GM21717 (cell line): ENCODE results near the gene NMBR.
"Not testable (repeated sequence)": the region's sequence is repeated elsewhere in the genome, so short reads cannot be mapped to it uniquely, and the experiment has no call there.

Experiments
- ATAC-seq: cut with Tn5 transposase; IDR thresholded peaks from one replicate; pipeline ENCODE4 v1.9.1; 2021; ENCODE audit warnings: mild to moderate bottlenecking, moderate library complexity; ENCODE audit not compliant: unreplicated experiment

The NMBR gene

DNA sequence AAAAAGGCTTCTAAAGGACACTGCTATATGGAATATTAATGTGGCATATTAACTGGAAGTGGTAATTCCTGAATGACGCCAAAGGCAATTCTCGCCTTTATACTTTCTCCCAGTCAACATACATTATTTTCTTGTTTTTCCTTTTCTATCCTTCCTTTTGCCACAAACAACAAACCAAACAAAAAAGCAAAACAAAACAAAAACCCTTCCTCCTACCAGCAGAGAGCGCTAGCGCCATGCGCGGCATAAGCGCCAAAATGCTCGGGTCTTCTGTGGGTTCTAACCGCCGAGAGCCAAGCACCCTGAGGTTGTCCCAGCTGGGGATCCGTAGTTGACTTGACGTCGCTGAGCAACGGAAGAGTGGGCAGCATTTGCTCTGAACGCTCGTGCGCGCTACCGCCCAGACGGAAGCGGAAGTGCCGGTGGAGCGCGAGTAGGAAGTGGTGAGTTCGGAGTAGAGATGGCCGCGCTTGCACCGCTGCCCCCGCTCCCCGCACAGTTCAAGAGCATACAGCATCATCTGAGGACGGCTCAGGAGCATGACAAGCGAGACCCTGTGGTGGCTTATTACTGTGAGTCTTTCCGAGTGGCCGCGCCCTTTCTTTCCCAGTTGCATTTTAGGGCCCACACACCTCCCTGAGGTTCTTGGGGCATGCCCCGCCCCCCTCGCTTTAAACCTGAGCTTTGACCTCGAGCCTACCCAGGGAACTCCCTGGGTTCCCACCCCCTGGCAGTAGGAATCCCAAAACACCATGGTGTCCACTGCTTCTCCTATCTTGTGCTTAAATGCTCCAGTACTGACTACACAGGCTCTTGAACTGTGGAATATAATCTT lies at the start of gene NMBR, which contains the start of gene VTA1:
TSS of gene NMBR (minus strand) at position 295 of the 835 bp plus-strand sequence. CDS start 58,464 bp downstream, outside the sequence.
TSS of gene VTA1 (plus strand) at position 436 of the 835 bp plus-strand sequence. CDS start at position 461, 25 bp downstream.
- ATAC-seq: peak; percentile 99

DNA sequence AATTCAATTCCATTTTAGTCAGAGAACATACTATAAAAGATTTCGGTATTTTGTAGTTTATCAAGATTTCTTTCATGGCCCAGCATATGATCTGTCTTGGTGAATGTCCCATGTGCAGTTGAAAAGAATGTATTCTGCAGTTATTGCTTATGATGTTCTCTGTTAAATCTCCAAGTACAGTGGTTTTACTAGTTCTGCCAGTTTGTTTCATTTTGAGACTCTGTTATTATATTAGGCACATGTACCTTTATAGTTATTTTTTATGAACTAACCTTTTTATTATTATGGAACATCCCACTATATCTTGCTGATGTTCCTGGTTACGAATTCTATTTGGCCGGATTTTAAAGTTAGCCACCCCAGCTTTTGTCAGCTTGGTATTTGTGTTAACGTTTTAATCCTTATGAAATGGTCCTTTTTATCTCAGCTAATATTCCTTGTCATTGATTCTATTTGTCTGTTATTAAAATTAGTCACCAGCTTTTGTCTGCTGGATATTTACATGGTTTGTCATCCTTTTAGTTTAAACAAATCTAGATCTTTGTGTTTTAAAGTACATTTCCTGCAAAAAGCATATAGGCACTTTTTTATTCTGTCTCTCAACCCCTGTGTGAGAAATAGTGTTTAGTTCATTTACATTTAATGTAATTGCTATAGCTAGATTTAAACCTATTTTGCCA lies 49.1 kb upstream of the NMBR start:
- no peak for ATAC-seq

DNA sequence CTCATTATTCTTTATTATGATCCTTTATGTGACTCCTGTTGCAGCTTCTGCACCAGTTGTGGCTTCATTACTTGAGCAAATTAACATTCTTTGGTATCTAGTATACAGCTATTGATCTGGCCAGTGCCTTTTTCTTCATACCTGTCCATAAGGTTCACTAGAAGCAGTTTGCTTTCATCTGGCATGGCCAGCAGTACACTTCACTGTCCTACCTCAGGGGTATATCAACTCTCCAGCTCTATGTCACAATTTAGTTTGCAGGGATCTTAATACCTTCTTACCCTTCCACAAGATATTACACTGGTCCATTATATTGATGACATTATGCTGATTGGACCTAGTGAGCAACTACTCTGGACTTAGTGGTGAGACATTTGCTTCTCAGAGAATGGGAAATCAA lies 46.7 kb upstream of the NMBR start:
- no peak for ATAC-seq

DNA sequence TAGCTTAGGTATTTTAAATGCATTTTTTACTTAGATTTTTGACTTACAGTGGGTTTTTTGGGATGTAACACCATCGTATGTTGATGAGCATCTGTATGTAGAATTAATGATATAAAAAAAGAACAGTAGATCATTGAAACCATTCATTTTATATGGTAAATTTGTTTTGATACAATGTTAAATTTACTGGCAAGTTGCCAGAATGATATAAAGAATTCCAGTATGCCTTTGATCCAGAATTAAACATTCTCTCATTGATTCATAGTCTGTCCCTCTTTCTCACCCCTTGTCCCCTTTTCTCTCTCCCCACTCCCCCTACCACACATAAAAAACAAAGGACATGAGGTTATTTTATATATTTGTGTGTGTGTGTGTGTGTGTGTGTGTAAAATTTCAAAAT lies 45.4 kb upstream of the NMBR start:
- ATAC-seq: no peak

DNA sequence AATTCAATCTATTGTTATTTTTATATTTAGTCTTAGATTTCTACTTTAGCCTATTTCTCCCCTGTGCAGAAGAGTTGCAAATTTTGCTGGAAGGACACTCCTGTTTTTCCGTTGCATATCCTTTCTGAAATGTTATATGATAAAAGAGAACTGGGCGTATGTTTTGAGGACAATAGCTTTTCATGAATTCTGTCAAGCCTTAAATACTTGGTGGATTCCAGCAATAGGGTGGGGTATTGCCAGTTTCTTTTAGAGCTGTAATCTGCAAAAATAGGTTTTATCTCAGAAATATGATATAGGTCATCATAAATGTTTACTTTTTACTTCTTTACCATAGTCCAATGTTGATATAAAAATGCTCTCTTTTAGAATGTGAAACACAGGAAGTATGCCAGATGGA lies 42.1 kb upstream of the NMBR start:
- ATAC-seq: no peak

DNA sequence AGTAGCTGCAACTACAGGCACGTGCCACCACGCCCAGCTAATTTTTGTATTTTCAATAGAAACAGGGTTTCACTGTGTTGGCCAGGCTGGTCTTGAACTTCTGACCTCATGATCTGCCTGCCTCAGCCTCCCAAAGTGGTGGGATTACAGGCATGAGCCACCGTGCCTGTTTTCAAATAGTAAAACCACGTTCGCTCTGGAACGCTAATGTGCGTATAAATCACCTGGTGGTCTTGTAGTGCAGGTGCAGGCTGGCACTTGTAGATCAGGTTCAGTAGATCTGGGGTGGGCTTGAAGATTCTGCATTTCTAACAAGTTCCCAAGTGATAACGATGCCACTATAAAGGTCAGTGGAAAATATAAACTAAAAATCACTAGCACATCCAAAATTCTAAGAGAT lies 41.4 kb upstream of the NMBR start:
- not testable (repeated sequence) for ATAC-seq

DNA sequence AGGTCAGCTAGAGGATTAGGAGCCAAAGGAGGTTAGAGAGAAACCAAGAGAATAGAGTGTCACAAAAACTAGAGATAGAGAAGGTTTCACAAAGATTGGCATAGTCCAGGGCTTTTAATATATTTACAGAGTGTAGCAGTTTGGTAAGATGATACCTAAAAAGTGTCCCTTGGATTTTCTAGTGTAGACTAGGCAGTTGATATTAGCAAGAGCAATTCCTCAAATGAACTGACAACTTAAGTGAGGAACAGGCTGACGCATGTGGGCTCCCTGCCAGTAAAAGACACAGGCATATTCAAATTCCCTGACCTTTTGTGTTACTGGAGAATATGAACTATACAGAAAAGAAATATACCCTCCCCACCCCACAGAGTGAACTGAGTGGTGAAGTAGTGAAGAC lies 40.3 kb upstream of the NMBR start:
- no peak for ATAC-seq

DNA sequence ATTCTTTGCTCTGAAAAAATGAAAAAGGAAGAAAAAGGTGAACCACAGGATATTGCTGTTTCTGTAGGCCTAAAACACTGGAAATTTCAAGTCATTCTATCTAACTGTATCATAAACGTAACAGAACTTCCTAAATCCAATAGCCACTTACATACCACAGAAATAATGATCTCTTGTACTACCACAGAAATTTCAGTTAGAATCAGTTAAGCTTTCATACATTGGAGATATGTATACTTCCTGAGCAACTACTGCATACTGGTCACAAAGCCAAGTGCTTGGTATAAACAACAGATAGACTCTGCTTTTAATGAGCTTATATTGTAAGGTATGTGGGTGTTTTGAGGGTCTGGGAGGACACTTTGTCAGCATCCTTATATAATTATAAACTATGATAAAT lies 38.7 kb upstream of the NMBR start:
- ATAC-seq: no peak

DNA sequence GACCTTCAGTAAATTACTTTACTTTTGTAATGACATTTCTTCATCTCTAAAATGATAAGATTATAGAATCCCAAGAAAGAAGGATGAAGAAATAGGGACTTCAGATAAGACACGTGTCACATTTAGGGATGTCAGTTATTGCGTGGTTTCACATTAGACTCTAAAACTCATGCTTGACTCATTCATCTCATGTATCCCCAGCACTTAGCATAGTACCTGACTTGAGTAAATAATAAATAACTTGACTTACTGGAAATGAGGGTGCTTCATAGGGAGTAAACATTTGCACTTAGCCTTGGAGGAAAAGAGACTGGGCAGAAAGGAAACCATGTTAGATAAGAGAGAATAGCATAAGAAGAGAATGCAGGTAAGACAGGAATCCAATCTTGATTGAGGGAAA lies 37.4 kb upstream of the NMBR start:
- ATAC-seq: no peak

DNA sequence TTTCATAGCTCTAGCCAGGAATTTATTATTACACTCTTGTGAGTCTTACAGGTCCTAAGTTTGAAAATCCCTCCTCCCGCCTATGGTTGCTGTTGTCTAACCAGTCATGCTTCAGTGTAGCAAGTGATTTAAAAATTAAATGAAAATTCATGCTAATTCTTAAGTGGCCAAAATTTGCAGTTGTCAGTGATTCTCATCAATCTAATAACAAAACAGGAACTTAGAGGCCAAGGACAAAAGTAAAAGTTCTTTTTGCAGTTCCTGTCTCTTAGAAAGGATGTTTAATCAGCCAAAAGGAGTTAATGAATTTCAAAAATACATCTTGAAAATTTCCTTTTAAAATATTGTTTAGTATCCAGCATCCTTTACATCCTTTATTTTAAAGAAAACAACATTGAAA lies 36.4 kb upstream of the NMBR start:
- no peak for ATAC-seq

DNA sequence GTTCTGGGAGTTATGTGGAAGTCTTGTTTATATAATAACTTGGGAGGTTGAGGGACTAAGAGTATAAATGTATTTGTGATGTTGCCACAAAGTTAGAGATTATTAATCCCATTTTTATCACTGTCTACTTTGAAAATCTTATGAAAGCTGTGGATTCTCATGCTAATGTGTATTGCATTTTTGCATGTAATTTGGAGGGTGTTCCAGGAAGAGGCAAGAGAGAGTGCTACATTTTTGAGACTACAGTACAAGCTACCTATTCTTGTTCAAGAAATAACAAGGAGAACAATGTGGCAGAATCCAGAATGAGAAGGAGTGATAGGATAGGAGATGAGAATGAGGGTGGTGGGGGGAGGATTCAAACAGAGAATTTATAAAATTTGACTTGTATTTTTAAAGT lies 35.1 kb upstream of the NMBR start:
- no peak for ATAC-seq

DNA sequence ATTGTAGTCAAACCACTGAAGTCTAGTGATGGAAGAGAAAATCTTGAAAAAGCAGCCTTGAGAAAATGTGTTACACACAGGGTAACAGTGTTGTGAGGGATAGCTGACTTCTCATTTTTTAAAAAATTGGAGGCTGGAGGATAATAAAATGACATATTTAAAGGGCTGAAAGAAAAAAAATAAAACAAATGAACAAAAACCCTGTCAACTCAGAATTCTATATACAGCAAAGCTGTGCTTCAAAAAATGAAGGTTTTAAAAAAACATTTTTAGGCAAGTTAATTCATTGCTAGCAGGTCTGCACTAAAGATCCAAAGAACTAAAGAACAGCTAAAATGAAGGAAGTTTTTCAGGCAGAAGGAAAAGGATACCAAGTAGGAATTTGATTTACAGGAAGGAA lies 31.2 kb upstream of the NMBR start:
- ATAC-seq: no peak

DNA sequence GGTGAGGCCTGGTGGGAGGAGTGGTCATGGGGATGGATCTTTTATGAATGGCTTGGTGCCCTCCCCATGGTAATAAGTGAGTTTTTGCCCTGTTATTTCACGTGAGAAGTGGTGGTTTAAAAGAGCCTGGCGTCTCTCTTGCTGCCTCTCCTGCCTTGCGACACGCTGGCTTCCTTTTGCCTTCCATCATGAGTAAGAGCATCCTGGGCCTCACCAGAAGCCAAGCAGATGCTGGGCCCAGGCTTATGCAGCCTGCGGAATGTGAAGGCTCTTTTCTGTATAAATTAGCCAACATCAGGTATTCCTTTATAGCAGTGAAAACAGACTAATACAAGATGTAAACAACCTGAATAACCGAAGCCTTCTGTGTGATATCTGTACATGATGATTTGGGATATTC lies 27.8 kb upstream of the NMBR start:
- ATAC-seq: no peak

DNA sequence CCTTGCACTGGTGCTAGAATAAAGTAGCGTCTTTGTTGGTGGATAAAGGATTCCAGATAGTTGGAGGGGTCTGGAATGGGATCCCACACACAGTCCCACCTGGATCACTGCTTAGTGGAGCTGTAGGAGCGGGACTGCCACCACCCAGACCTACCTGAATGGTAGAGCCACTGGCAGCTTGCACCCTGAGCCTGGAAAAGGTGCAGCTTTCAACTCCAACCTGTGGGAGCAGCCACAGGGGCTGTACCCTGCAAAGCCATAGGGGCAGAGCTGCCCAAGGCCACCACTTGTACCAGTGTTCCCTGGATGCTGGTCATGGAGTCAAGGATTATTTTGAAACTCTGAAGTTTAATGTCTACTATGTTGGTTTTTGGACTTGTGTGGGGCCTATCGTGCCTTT lies 27.1 kb upstream of the NMBR start:
- ATAC-seq: no peak

DNA sequence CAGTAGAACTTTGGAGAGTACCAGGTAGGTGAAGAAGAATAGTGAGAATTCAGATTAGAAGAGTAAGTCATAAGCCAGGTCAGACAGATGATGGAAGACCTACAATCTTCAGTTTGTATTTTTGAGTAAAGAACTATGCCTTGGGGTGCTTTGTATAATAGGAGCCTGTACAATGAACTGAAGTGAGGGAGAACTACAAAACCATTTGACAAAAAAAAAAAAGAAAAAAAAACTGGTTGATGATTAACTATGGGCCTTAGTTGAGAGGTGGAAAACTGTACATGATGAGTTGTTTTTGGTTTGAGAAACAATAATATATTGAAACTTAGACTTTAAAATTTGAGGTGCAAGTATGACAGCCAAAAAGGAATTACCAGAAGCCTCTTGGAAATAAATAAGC lies 25.8 kb upstream of the NMBR start:
- ATAC-seq: no peak

DNA sequence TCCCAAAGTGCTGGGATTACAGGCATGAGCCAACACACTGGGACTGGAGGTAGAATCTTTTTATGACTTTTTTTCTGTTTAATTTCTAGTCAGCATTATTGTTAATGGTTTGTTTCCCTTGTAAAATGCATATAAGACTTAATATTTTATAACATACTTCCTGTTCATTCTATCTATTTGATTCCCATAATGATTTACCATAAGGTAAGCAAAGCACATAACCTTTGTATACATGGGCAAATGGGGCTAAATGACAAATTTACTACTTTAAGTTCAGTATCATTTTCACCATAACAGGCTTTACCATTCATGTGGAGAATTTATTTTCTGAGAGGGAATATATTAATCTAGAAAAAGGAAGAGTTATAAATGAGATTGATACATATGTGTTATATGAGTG lies 24.4 kb upstream of the NMBR start:
- no peak for ATAC-seq

DNA sequence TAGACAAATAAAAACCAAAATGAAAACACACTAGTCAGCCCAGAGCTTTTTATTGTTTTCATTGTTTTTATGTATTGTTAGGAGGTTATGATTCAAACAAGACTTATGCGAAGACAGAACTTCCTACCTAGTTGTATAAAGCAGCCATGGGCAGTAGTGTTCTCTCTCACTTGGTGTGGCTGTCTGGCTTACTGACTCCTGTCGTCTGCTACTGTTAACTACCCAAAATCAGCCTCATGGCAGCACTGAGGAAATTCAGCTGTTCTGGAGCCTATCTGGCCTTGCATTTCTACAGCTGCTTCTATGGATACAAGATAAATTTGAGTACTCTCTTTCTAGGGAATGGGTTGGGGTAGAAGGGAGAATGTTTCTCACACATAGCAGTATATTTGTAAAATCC lies 20.6 kb upstream of the NMBR start:
- ATAC-seq: no peak

DNA sequence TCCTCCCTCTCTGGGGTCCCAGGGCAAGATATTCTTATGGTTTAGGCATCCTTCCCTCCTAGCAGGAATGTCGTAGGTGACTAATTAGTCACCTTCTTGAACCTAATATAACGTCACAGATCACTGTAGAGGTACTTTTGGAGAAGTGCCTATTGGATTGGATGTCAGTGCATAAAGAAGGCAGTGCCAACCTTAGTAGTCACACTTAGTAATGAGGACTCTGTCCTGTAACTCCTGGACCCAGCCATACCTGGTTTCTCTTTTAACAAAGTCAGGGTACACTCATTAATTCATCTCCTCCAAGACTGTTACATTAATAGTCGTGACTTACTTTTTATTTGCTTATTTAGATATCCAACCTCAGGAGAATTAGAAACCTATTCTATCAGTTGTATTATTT lies 20.1 kb upstream of the NMBR start:
- no peak for ATAC-seq

DNA sequence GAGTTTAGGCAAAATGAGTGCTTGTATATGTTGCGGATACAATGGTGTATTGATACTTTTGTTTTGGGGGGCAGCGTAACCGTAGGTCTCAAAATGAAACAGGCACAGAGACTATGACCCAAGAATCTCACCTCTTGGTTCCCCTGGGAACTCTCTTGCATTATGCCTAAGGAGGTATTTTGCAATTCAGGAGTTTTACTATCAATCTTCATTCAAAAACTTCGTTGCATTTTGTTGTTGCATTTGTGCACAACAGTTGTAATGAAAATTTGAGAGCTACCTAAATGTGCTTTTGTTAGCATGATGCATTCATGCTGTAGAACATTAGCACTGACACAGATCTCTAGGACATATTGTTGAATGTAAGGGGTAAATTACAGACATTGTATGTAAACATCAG lies 18.3 kb upstream of the NMBR start:
- ATAC-seq: no peak

DNA sequence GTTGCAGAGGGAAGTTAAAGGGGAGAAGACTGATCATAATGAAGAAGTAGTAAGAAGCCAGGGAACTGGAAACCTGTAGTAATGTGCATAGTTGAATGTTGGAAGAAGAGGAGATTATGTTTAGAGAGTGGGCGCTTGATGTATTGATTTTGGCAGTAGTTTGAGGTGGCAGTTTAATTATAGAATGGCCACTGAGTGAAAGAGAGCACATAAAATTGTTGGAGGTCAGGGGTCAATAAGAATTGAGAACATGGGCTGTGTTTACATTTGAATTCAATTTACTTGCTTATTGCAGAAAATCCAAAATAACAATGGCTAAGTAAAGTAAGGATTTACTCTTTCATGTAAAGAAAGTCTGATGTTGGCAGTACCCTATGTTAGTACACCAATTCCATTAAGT lies 15.9 kb upstream of the NMBR start:
- no peak for ATAC-seq

DNA sequence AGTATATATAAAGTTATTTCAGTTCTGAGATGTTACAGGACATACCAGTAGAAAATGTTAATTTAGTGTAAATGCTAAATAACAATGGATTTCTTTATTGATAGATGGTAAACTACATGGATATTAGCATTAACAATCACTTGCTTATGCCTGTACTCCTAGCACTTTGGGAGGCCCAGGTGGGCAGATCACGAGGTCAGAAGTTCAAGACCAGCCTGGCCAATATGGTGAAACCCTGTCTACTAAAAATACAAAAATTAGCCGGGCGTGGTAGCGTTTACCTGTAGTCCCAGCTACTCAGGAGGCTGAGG lies 9.8 kb upstream of the NMBR start:
- not testable (repeated sequence) for ATAC-seq

DNA sequence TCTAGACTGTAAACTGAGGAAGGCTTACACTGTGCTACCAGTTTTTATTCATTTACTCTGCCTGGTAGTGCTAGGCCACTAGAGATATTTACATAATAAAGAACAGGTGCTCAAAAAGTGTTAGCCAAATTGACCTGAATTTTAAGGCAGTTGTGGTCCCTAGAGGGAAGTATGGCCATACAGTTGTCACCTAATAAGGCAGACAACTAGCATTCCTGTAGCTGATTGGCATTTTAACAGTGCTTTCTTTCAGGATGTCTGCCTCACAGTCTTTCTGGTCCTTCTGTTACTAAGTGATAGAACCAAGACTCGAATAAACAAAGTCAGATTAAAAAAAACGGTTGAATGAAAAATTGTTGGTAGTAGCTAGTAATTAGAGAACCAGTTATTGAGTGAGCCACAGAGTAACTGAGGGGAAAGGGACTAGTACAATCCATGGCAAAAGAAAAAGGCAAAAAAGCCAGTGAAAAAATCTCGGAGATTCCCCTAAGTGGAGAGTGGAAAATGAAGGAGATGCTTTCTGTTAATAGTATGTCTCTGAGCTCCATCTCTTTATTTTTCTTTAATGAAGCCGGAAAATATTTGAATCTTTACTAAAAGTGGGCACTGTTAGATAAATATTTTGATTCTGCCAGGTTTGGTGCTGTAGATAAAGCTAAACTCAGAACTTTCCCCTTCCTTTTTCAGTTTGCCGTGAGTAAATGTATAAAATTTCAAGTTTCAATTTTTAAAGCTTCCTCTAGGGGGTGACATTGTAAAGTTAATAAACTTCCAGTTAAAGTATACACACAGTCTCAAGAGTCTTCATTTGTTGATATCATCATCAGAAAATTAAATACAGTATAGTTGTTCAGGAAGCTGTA lies 9.2 kb upstream of the NMBR start:
- ATAC-seq: no peak
